Measurements from ENCODE around the gene UCKL1.

The UCKL1 gene

DNA sequence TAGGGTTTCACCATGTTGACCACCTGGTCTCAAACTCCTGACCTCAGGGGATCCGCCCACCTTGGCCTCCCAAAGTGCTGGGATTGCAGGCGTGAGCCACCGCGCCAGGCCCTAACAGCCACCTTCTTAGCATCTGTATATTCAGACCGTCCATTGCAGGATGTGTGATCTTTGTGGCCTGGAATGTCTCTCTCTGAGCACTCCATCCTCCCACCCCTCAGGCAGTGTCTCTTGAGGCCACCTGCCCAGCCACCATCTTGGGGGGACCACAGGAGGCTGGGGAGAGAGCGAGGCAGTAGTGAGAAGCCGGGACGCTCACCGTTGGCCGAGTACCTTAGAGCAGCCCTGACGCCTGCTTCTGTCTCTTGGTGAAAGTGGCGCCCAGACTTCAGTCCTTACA is 42.4 kb downstream of the UCKL1 start:
- H3K4me2 ChIP-seq (ENCODE audit: low read depth, low read length, poor library complexity, severe bottlenecking), result no peak overlapping the region

DNA sequence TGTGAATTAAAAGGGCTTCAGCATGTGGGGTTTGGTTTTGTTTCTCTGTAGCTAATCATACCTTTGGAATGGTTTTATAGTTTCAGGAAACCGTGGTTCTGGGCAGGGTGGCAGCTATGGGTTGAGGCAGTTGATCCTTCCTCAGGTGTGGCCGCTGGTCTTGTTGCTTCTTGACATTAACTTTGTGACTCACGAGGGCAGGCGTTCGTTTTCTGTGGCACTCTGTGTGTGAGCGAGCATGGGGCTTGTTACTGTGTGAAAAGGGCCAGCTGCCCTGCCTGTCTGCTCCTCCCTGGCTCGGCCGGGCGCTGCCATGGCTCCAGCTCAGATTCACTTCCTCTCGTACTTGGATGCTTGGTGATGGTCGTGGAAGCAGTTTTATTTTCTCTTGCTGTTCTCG is 45.0 kb downstream of the UCKL1 start:
- TF ChIP-seq EZH2phosphoT487 (IDR thresholded peaks at IDR 0.05; ENCODE audit: borderline replicate concordance), result no peak
- TF ChIP-seq, protein P1, sequence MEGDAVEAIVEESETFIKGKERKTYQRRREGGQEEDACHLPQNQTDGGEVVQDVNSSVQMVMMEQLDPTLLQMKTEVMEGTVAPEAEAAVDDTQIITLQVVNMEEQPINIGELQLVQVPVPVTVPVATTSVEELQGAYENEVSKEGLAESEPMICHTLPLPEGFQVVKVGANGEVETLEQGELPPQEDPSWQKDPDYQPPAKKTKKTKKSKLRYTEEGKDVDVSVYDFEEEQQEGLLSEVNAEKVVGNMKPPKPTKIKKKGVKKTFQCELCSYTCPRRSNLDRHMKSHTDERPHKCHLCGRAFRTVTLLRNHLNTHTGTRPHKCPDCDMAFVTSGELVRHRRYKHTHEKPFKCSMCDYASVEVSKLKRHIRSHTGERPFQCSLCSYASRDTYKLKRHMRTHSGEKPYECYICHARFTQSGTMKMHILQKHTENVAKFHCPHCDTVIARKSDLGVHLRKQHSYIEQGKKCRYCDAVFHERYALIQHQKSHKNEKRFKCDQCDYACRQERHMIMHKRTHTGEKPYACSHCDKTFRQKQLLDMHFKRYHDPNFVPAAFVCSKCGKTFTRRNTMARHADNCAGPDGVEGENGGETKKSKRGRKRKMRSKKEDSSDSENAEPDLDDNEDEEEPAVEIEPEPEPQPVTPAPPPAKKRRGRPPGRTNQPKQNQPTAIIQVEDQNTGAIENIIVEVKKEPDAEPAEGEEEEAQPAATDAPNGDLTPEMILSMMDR (conservative IDR thresholded peaks at IDR 0.05; ENCODE audit: low read length), result no peak
- Histone ChIP-seq H3K79me2 (ENCODE audit: insufficient read depth, low read length) (peaks cover 87% of the 10 kb centered on the region), H3K4me2 (ENCODE audit: low read depth, low read length, poor library complexity, severe bottlenecking) (peak overlapping the region; percentile 75)

More for the DNA sequence above, 42.4 kb downstream of the UCKL1 start:
- H3K9me3 ChIP-seq (ENCODE audit: insufficient read depth, low read depth, low read length), result no peaks in the 10 kb centered on the region
- no peaks in the 10 kb centered on the region for H3K9me2 ChIP-seq (replicated peaks; ENCODE audit: low read depth, low read length)
- peaks cover 6% of the 10 kb centered on the region; the same call in 1 of the 2 replicates for H3K36me3 ChIP-seq (ENCODE audit: insufficient read depth, low read length)
- peaks cover 12% of the 10 kb centered on the region for H4K20me1 ChIP-seq (ENCODE audit: insufficient read depth, low read length, poor library complexity, severe bottlenecking)
- H3K79me2 ChIP-seq (ENCODE audit: insufficient read depth, low read length), result peaks cover 79% of the 10 kb centered on the region
- no peak overlapping the region for H3K4me3 ChIP-seq (ENCODE audit: low read length, poor library complexity, severe bottlenecking)
- peaks cover 20% of the 10 kb centered on the region for H3K4me1 ChIP-seq (ENCODE audit: insufficient read depth, low read length, poor library complexity, severe bottlenecking)
- H3K27me3 ChIP-seq (ENCODE audit: insufficient read depth, low read length, poor library complexity, severe bottlenecking), result no peaks in the 10 kb centered on the region
- TF ChIP-seq, protein P1 (conservative IDR thresholded peaks at IDR 0.05; ENCODE audit: low read length), result no peak
- TF ChIP-seq EZH2phosphoT487 (IDR thresholded peaks at IDR 0.05; ENCODE audit: borderline replicate concordance), result no peak
- H3F3A ChIP-seq (ENCODE audit: low read depth), result peaks cover 5% of the 10 kb centered on the region; the same call in 1 of the 2 replicates
- H3K9ac ChIP-seq (ENCODE audit: low read depth, low read length, poor library complexity, severe bottlenecking), result no peak overlapping the region
- no peak overlapping the region for H2AFZ ChIP-seq (ENCODE audit: low read length)

DNA sequence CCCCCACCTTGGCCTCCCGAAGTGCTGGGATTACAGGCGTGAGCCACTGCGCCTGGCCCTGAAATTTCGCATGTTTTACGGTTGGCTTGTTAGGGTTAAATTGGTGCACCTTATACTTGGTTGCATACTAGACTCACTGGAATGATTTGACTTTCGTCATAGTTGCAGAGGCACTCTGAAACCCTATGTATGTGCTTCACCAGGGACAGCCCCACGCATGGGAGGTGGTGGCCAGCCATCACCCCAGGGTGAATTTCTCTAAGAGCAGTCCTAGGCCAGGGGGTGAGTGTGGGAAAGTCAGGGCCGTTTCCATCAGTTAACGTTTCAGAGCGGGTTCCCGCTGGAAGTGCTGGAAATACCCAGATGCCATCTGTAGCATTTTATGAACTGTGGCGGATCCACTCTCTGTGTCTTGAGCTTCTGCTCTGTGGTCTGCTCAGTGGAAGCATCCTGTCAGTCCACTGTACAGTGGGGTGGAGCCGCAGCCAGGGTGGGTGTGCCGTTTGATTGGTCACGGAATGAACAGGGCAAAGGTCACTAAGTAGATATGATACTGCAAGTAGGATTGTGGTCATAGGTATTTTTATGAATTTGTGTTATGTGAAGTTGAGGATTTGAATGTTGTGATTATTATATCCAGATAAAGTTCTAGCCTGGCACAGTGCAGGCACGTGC is 48.1 kb downstream of the UCKL1 start:
- Histone ChIP-seq H3K79me2 (ENCODE audit: insufficient read depth, low read length) (peaks cover 79% of the 10 kb centered on the region), H2AFZ (ENCODE audit: low read length) (no peak overlapping the region), H4K20me1 (ENCODE audit: insufficient read depth, low read length, poor library complexity, severe bottlenecking) (peaks cover 18% of the 10 kb centered on the region), H3K9me3 (ENCODE audit: insufficient read depth, low read depth, low read length) (no peaks in the 10 kb centered on the region), H3K4me3 (ENCODE audit: low read length, poor library complexity, severe bottlenecking) (no peak overlapping the region), H3F3A (ENCODE audit: low read depth) (peaks cover 5% of the 10 kb centered on the region; the same call in 1 of the 2 replicates), H3K36me3 (ENCODE audit: insufficient read depth, low read length) (no peaks in the 10 kb centered on the region), H3K4me2 (ENCODE audit: low read depth, low read length, poor library complexity, severe bottlenecking) (no peak overlapping the region), H3K4me1 (ENCODE audit: insufficient read depth, low read length, poor library complexity, severe bottlenecking) (peaks cover 21% of the 10 kb centered on the region), H3K9ac (ENCODE audit: low read depth, low read length, poor library complexity, severe bottlenecking) (no peak overlapping the region), H3K9me2 (replicated peaks; ENCODE audit: low read depth, low read length) (no peaks in the 10 kb centered on the region), H3K27me3 (ENCODE audit: insufficient read depth, low read length, poor library complexity, severe bottlenecking) (no peaks in the 10 kb centered on the region)
- TF ChIP-seq, protein P1 (conservative IDR thresholded peaks at IDR 0.05; ENCODE audit: low read length), result no peak
- no peak for TF ChIP-seq EZH2phosphoT487 (IDR thresholded peaks at IDR 0.05; ENCODE audit: borderline replicate concordance)

More for the DNA sequence above, 45.0 kb downstream of the UCKL1 start:
- peak overlapping the region; percentile 60 for H3K4me3 ChIP-seq (ENCODE audit: low read length, poor library complexity, severe bottlenecking)
- peaks cover 20% of the 10 kb centered on the region for H3K4me1 ChIP-seq (ENCODE audit: insufficient read depth, low read length, poor library complexity, severe bottlenecking)
- H3K36me3 ChIP-seq (ENCODE audit: insufficient read depth, low read length), result no peaks in the 10 kb centered on the region
- H3K9me3 ChIP-seq (ENCODE audit: insufficient read depth, low read depth, low read length), result no peaks in the 10 kb centered on the region
- no peaks in the 10 kb centered on the region for H3K9me2 ChIP-seq (replicated peaks; ENCODE audit: low read depth, low read length)
- no peaks in the 10 kb centered on the region for H3K27me3 ChIP-seq (ENCODE audit: insufficient read depth, low read length, poor library complexity, severe bottlenecking)
- H4K20me1 ChIP-seq (ENCODE audit: insufficient read depth, low read length, poor library complexity, severe bottlenecking), result peaks cover 14% of the 10 kb centered on the region
- H2AFZ ChIP-seq (ENCODE audit: low read length), result no peak overlapping the region
- peaks cover 5% of the 10 kb centered on the region; the same call in 1 of the 2 replicates for H3F3A ChIP-seq (ENCODE audit: low read depth)
- H3K9ac ChIP-seq (ENCODE audit: low read depth, low read length, poor library complexity, severe bottlenecking), result peak overlapping the region; percentile 53
